ENCODE measurements around the gene RENBP.

DNA sequence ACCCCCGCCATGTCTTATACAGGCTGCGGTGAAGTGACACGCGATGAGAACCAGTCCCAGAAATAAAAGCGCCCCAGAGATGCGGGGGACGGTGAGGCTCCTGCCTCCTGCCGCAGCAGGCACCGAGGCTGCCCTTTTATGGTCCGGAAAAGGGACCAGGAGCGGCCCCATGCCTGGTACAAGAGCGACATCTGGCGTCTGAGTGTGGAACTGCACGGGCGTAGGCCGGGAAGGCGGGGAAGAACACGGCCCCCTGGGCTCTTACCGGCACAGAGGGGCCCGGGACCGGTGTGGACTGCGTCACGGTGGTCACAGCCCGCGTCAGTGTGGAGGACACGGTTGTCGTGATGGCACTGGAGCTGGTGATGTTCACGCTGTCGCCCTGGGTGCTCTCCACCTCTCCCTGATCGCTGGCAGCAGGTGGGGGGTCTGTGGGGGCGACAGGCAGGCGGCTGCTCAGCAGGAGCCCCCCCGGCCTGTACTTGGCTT, 8.9 kb upstream of the RENBP start:
- TF ChIP-seq, protein P1, sequence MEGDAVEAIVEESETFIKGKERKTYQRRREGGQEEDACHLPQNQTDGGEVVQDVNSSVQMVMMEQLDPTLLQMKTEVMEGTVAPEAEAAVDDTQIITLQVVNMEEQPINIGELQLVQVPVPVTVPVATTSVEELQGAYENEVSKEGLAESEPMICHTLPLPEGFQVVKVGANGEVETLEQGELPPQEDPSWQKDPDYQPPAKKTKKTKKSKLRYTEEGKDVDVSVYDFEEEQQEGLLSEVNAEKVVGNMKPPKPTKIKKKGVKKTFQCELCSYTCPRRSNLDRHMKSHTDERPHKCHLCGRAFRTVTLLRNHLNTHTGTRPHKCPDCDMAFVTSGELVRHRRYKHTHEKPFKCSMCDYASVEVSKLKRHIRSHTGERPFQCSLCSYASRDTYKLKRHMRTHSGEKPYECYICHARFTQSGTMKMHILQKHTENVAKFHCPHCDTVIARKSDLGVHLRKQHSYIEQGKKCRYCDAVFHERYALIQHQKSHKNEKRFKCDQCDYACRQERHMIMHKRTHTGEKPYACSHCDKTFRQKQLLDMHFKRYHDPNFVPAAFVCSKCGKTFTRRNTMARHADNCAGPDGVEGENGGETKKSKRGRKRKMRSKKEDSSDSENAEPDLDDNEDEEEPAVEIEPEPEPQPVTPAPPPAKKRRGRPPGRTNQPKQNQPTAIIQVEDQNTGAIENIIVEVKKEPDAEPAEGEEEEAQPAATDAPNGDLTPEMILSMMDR (conservative IDR thresholded peaks at IDR 0.05), result peak; percentile 86
- no peak for TF ChIP-seq ZFX (IDR thresholded peaks at IDR 0.05)
